GM23248 (cell line): ENCODE results near the gene HOXC10. TPM values are rescaled to one million over a fixed set of nuclear protein-coding genes. Genes with fewer than 3 reads are reported as not detected.
A peak's percentile ranks its signal among the peaks of the same experiment; 100 is the strongest.

Source experiments
- DNase-seq: peaks from one replicate; pipeline ENCODE4 v3.0.0-alpha.2; 2015
- H2AFZ ChIP-seq: fragments of 200-600 bp; sonication (generic); 2 replicates; pipeline ENCODE4 v1.6.1; 2016; ENCODE audit warnings: antibody characterized with exemption
- H3F3A ChIP-seq: fragments of 200-600 bp; sonication (generic); 2 replicates; pipeline ENCODE4 v1.6.1; 2016; ENCODE audit warnings: mild to moderate bottlenecking, antibody characterized with exemption, mixed run types; ENCODE audit not compliant: insufficient read depth
- H3K27ac ChIP-seq: fragments of 200-600 bp; sonication (generic); 2 replicates; pipeline ENCODE4 v1.5.1; 2016; ENCODE audit warnings: mild to moderate bottlenecking
- H3K27me3 ChIP-seq: fragments of 200-600 bp; sonication (generic); replicated peaks from 2 replicates; pipeline ENCODE4 v1.6.1; 2016; ENCODE audit warnings: mild to moderate bottlenecking; ENCODE audit not compliant: insufficient read depth
- H3K36me3 ChIP-seq: fragments of 200-600 bp; sonication (generic); 2 replicates; pipeline ENCODE4 v1.6.1; 2016; ENCODE audit warnings: low read depth, mild to moderate bottlenecking
- H3K4me1 ChIP-seq: fragments of 200-600 bp; sonication (generic); 2 replicates; pipeline ENCODE4 v1.6.1; 2016; ENCODE audit warnings: mild to moderate bottlenecking; ENCODE audit not compliant: insufficient read depth
- H3K4me2 ChIP-seq: fragments of 200-600 bp; sonication (generic); one replicate; pipeline ENCODE4 v1.6.1; 2016; ENCODE audit warnings: mild to moderate bottlenecking; ENCODE audit not compliant: unreplicated experiment
- H3K4me3 ChIP-seq: fragments of 200-600 bp; sonication (generic); 2 replicates; pipeline ENCODE4 v1.5.1; 2016; ENCODE audit warnings: mild to moderate bottlenecking
- H3K79me2 ChIP-seq: fragments of 200-600 bp; sonication (generic); 2 replicates; pipeline ENCODE4 v1.6.1; 2016; ENCODE audit warnings: mild to moderate bottlenecking; ENCODE audit not compliant: insufficient read depth
- H3K9ac ChIP-seq: fragments of 200-600 bp; sonication (generic); 2 replicates; pipeline ENCODE4 v1.6.1; 2016; ENCODE audit warnings: mild to moderate bottlenecking
- H3K9me2 ChIP-seq: fragments of 200-600 bp; sonication (generic); 2 replicates; pipeline ENCODE4 v1.6.1; 2016; ENCODE audit warnings: mixed run types, mild to moderate bottlenecking, moderate library complexity; ENCODE audit not compliant: insufficient read depth
- H3K9me3 ChIP-seq: fragments of 200-600 bp; sonication (generic); one replicate; pipeline ENCODE4 v1.6.1; 2017; ENCODE audit warnings: low read depth
- H4K20me1 ChIP-seq: fragments of 200-600 bp; sonication (generic); 2 replicates; pipeline ENCODE4 v1.6.0; 2016; ENCODE audit not compliant: insufficient read depth
- EZH2 ChIP-seq: fragments of 200-600 bp; sonication (generic); IDR thresholded peaks from 2 replicates; pipeline ENCODE4 v1.6.1; 2018; ENCODE audit warnings: antibody characterized with exemption, mild to moderate bottlenecking; ENCODE audit not compliant: insufficient read depth, poor library complexity, severe bottlenecking
- EZH2phosphoT487 ChIP-seq: fragments of 200-600 bp; sonication (generic); IDR thresholded peaks from 2 replicates; pipeline ENCODE4 v1.6.1; 2018; ENCODE audit warnings: antibody characterized with exemption, moderate library complexity, mild to moderate bottlenecking, low read depth; ENCODE audit not compliant: insufficient read depth
- WGBS, 2 experiments: methylation state at CpG; one replicate each; pipeline ENCODE4 v1.1.6; 2015 to 2017; ENCODE audit warnings: low lambda C conversion rate in 2 of 2, low coverage in 1 of 2; ENCODE audit errors: missing lambda C conversion rate in 2 of 2; 5-methylcytosine and 5-hydroxymethylcytosine counted together
- in situ Hi-C: fragments of 300-500 bp; cut with MboI; formaldehyde crosslinking; loops from 2 replicates; pipeline ENCODE4 v1.15.0; 2020
- polyA plus RNA-seq: library from polyadenylated mRNA; unstranded; fragments of >200 nt; fragmentation: Nextera tagmentation; extraction: Ambion mirVana; gene quantifications from 2 replicates; pipeline ENCODE4 v1.2.1, GENCODE V29; 2016
- total RNA-seq: library from RNA; depleted of rRNA; stranded (reverse); fragments of >200 nt; shearing (Covaris generic); gene quantifications from 2 replicates; pipeline ENCODE4 v1.2.3, GENCODE V29; 2014

HOXC10 gene
- total and polyA plus RNA-seq, 2 experiments from 2014 or later, result not detected

- Histone ChIP-seq H3K4me1 (peaks cover 33% of the 10 kb centered on the region), H3K27me3 (no peaks in the 10 kb centered on the region), H3K9me3 (no peaks in the 10 kb centered on the region), H3F3A (peaks cover 14% of the 10 kb centered on the region; the same call in 1 of the 2 replicates), H3K4me2 (peak overlapping the region; percentile 42), H3K4me3 (no peak overlapping the region), H3K36me3 (no peaks in the 10 kb centered on the region), H2AFZ (peak overlapping the region; percentile 70), H4K20me1 (no peaks in the 10 kb centered on the region), H3K9ac (peak overlapping the region; percentile 97; the same call in 1 of the 2 replicates), H3K27ac (peak overlapping the region; percentile 99; the same call in 1 of the 2 replicates), H3K9me2 (no peaks in the 10 kb centered on the region), H3K79me2 (peaks cover 63% of the 10 kb centered on the region)
- TF ChIP-seq EZH2phosphoT487 (no peak), EZH2 (no peak)
- DNase-seq, result no peak
- in situ Hi-C loops, result no loop called here
- 92 to 93% methylated on average over 23 of the region's 23 CpGs for WGBS, 2 experiments
Observed at GRCh38 chr12:54015018-54015931, 30.3 kb downstream of the HOXC10 start.

- no peaks in the 10 kb centered on the region for H4K20me1 ChIP-seq
- no peaks in the 10 kb centered on the region for H3K27me3 ChIP-seq
- no peaks in the 10 kb centered on the region for H3K9me2 ChIP-seq
- H3K4me1 ChIP-seq, result peaks cover 39% of the 10 kb centered on the region
- peak overlapping the region; percentile 70 for H2AFZ ChIP-seq
- H3K4me3 ChIP-seq, result peak overlapping the region; percentile 78
- peak overlapping the region; percentile 79 for H3K4me2 ChIP-seq
- TF ChIP-seq EZH2phosphoT487, result no peak
- no peak for TF ChIP-seq EZH2
- no peaks in the 10 kb centered on the region for H3K9me3 ChIP-seq
- DNase-seq, result no peak
- H3F3A ChIP-seq, result peaks cover 20% of the 10 kb centered on the region; the same call in 1 of the 2 replicates
- peak overlapping the region; percentile 99 for H3K27ac ChIP-seq
- peaks cover 63% of the 10 kb centered on the region for H3K79me2 ChIP-seq
- WGBS, 2 experiments, result 58 to 65% methylated on average over 3 of the region's 3 CpGs
- H3K9ac ChIP-seq, result peak overlapping the region; percentile 97
- H3K36me3 ChIP-seq, result no peaks in the 10 kb centered on the region
- in situ Hi-C loops, result no loop called here
Observed at GRCh38 chr12:54016051-54016450, 31.1 kb downstream of the HOXC10 start.

- no peaks in the 10 kb centered on the region for H3K9me3 ChIP-seq
- WGBS, 2 experiments, result 0 to 2% methylated on average over 20 to 25 of the region's 25 CpGs
- H3K9ac ChIP-seq, result peak overlapping the region; percentile 97
- peaks cover 44% of the 10 kb centered on the region for H3K4me1 ChIP-seq
- peak overlapping the region; percentile 70 for H2AFZ ChIP-seq
- peak; percentile 95 for DNase-seq
- H3K4me2 ChIP-seq, result peak overlapping the region; percentile 85
- peak overlapping the region; percentile 78 for H3K4me3 ChIP-seq
- no peaks in the 10 kb centered on the region for H3K36me3 ChIP-seq
- peak overlapping the region; percentile 99 for H3K27ac ChIP-seq
- in situ Hi-C loops, result no loop called here
- TF ChIP-seq EZH2, result no peak
- TF ChIP-seq EZH2phosphoT487, result no peak
- peaks cover 20% of the 10 kb centered on the region; the same call in 1 of the 2 replicates for H3F3A ChIP-seq
- H3K9me2 ChIP-seq, result no peaks in the 10 kb centered on the region
- peaks cover 63% of the 10 kb centered on the region for H3K79me2 ChIP-seq
- no peaks in the 10 kb centered on the region for H3K27me3 ChIP-seq
- no peaks in the 10 kb centered on the region for H4K20me1 ChIP-seq
Observed at GRCh38 chr12:54016478-54016964, 31.6 kb downstream of the HOXC10 start.

DNA sequence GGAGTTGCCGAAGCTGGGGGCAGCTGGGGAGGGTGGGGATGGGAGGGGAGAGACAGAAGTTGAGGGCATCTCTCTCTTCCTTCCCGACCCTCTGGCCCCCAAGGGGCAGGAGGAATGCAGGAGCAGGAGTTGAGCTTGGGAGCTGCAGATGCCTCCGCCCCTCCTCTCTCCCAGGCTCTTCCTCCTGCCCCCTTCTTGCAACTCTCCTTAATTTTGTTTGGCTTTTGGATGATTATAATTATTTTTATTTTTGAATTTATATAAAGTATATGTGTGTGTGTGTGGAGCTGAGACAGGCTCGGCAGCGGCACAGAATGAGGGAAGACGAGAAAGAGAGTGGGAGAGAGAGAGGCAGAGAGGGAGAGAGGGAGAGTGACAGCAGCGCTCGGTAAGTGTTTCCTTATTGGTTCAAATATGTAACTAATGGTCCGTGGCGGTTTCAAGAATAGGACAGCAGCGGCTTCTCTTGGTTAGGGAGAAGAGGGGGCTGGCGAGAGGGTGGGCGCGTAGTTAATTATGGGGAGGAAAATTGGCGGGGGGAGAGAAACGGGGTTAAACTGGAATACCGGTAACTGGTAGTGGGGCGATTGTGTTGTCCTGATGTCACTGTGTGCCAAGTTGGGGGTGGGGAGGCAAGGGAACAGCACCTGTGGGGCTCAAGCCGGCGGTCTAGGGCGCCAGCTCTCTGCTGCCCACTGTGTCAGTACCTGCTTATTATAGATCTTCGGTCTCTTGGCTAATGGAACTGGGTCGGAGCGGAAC is 32.3 kb downstream of the HOXC10 start:
- Histone ChIP-seq H3K4me3 (peak overlapping the region; percentile 78), H3K9me2 (no peaks in the 10 kb centered on the region), H3K4me2 (peak overlapping the region; percentile 85), H3F3A (peaks cover 17% of the 10 kb centered on the region; the same call in 1 of the 2 replicates), H3K36me3 (no peaks in the 10 kb centered on the region), H3K9ac (peak overlapping the region; percentile 97), H3K79me2 (peaks cover 63% of the 10 kb centered on the region), H4K20me1 (no peaks in the 10 kb centered on the region), H2AFZ (peak overlapping the region; percentile 47), H3K27ac (peak overlapping the region; percentile 99), H3K9me3 (no peaks in the 10 kb centered on the region), H3K4me1 (peaks cover 47% of the 10 kb centered on the region), H3K27me3 (no peaks in the 10 kb centered on the region)
- DNase-seq, result peak; percentile 71
- WGBS, 2 experiments, result 1% methylated on average over 18 to 24 of the region's 24 CpGs
- in situ Hi-C loops, result no loop called here
- TF ChIP-seq EZH2 (no peak), EZH2phosphoT487 (no peak)
